ENCODE results near the gene CASK. TPM values are rescaled to one million over a fixed set of nuclear protein-coding genes. Genes with fewer than 3 reads are reported as not detected.

The CASK gene
- total and polyA plus RNA-seq, 4 donors, result 3.6 to 14.8 (median 6.2) TPM

GRCh38 chrX:41887691-41888090 lies 35.7 kb downstream of the CASK start:
- TF ChIP-seq, protein P1, sequence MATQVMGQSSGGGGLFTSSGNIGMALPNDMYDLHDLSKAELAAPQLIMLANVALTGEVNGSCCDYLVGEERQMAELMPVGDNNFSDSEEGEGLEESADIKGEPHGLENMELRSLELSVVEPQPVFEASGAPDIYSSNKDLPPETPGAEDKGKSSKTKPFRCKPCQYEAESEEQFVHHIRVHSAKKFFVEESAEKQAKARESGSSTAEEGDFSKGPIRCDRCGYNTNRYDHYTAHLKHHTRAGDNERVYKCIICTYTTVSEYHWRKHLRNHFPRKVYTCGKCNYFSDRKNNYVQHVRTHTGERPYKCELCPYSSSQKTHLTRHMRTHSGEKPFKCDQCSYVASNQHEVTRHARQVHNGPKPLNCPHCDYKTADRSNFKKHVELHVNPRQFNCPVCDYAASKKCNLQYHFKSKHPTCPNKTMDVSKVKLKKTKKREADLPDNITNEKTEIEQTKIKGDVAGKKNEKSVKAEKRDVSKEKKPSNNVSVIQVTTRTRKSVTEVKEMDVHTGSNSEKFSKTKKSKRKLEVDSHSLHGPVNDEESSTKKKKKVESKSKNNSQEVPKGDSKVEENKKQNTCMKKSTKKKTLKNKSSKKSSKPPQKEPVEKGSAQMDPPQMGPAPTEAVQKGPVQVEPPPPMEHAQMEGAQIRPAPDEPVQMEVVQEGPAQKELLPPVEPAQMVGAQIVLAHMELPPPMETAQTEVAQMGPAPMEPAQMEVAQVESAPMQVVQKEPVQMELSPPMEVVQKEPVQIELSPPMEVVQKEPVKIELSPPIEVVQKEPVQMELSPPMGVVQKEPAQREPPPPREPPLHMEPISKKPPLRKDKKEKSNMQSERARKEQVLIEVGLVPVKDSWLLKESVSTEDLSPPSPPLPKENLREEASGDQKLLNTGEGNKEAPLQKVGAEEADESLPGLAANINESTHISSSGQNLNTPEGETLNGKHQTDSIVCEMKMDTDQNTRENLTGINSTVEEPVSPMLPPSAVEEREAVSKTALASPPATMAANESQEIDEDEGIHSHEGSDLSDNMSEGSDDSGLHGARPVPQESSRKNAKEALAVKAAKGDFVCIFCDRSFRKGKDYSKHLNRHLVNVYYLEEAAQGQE (IDR thresholded peaks at IDR 0.05), result no peak
- TF ChIP-seq, protein P2, sequence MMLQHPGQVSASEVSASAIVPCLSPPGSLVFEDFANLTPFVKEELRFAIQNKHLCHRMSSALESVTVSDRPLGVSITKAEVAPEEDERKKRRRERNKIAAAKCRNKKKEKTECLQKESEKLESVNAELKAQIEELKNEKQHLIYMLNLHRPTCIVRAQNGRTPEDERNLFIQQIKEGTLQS (IDR thresholded peaks at IDR 0.05), result no peak
- no peak for TF ChIP-seq NR2F2 (IDR thresholded peaks at IDR 0.05)
- TF ChIP-seq YY1 (IDR thresholded peaks at IDR 0.05), result no peak
- no peak for TF ChIP-seq HNF4A (conservative IDR thresholded peaks at IDR 0.05)
- TF ChIP-seq SP1 (IDR thresholded peaks at IDR 0.05), result no peak
- TF ChIP-seq HNF4G (IDR thresholded peaks at IDR 0.05), result no peak
- no peak for TF ChIP-seq GABPA (IDR thresholded peaks at IDR 0.05 in 1 of 2, conservative IDR thresholded peaks at IDR 0.05 in 1 of 2)
- TF ChIP-seq FOXA1 (IDR thresholded peaks at IDR 0.05), result no peak
- TF ChIP-seq EGR1 (IDR thresholded peaks at IDR 0.05; ENCODE audit: low read depth in 2 of 2), result no peak
- TF ChIP-seq TAF1 (conservative IDR thresholded peaks at IDR 0.05), result no peak
- no peak for TF ChIP-seq ZBTB33 (IDR thresholded peaks at IDR 0.05)
- TF ChIP-seq CTCF (IDR thresholded peaks at IDR 0.05; ENCODE audit: low read depth, low read length, missing input control), result no peak
- no peak for TF ChIP-seq RAD21 (IDR thresholded peaks at IDR 0.05)
- no peak for TF ChIP-seq RXRA (IDR thresholded peaks at IDR 0.05)
- TF ChIP-seq MAX (IDR thresholded peaks at IDR 0.05), result no peak
- TF ChIP-seq FOXA2 (IDR thresholded peaks at IDR 0.05), result no peak
- no peak for TF ChIP-seq JUND (IDR thresholded peaks at IDR 0.05)
- 90% methylated on average over 1 of the region's 1 CpG for WGBS

More at GRCh38 chrX:41887691-41888090, 35.7 kb downstream of the CASK start:
- Histone ChIP-seq H3K9me3 (ENCODE audit: control insufficient read depth in 4 of 4, low read length in 3 of 4) (no peaks in the 10 kb centered on the region), H3K27ac (ENCODE audit: low read depth in 1 of 2, low read length in 2 of 2) (no peak overlapping the region), H3K4me1 (ENCODE audit: control insufficient read depth in 4 of 4, insufficient read depth in 4 of 4, low read length in 3 of 4) (peaks cover 0 to 3% (median 0%) of the 10 kb centered on the region in 4 donors), H3K27me3 (ENCODE audit: control insufficient read depth in 4 of 4, insufficient read depth in 4 of 4, low read length in 3 of 4) (peaks cover 0 to 2% (median 0%) of the 10 kb centered on the region in 4 donors), H3K36me3 (ENCODE audit: control insufficient read depth in 4 of 4, insufficient read depth in 3 of 4, low read depth in 1 of 4, low read length in 3 of 4) (no peaks in the 10 kb centered on the region), H3K4me3 (ENCODE audit: low read depth in 1 of 3, low read length in 3 of 3) (no peak overlapping the region), H3K9ac (ENCODE audit: low read depth in 1 of 2, low read length in 2 of 2) (no peak overlapping the region)
- DNase-seq (ENCODE audit: low spot score), result no peak
